Thyroid gland (tissue), 4 donors: ENCODE data around the gene FHOD3.

Experiments
- CTCF ChIP-seq, 6 experiments: fragments of 200-600 bp in 3 of 6; fragments of 450-650 bp in 3 of 6; sonication (generic) in 3 of 6; IDR thresholded peaks; one replicate each; pipeline ENCODE4 v1.5.1; 2016 to 2019; ENCODE audit warnings: antibody characterized with exemption in 6 of 6, mild to moderate bottlenecking in 2 of 6, inconsistent platforms in 1 of 6, moderate library complexity in 1 of 6
- POLR2A ChIP-seq, 2 donors: fragments of 450-650 bp; IDR thresholded peaks; one replicate each; pipeline ENCODE4 v1.6.1; 2017; ENCODE audit warnings: antibody characterized with exemption in 2 of 2, mild to moderate bottlenecking in 2 of 2, moderate library complexity in 1 of 2

DNA sequence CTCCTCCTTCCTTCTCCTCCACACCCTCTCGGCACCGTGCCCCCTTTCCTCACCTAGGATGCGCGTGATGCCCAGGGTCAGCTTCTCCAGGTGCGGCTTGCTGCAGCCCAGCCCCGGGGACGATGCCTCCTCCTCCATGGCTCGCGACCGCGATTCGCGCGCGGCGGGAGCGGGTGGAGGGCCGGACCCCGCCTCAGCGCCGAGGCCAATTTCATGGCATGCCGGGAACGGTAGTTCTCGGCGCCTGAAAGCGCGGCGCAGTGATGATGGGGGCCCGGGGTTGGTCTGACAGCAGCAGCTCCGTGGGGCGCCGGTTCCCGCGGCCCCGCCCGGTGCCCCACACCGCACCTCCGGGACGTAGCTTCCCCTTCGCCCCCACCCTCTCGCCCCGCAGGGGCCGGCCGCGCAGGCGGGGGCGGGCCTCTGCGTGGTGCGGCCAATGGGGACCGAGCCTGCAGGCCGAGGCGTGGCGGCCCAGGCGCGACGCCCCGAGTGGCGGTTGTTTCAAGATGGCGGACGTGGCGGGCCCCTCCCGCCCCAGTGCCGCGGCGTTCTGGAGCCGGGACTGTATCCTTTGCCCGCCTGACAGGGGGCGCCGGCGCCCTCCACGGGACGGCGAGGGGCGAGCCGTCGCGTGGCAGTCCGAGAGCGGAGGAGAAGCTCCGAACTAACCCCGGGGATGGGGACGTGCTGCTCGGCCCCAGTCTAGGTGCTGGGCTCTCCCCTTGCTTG, 531.3 kb downstream of the FHOD3 start, which contains the start of the genes KIAA1328 and TPGS2:
- TF ChIP-seq CTCF (IDR thresholded peaks at IDR 0.05) (peak in 3 of 6 experiments; percentile 38 to 43 (median 39)), POLR2A (IDR thresholded peaks at IDR 0.05) (peak in 1 of 2 donors; percentile 72)
